ENCODE results near the gene BSN.

The BSN gene

GRCh38 chr3:49610666-49611280 lies 56.5 kb downstream of the BSN start:
- no peak for TF ChIP-seq FOXP2 (optimal IDR thresholded peaks at IDR 0.05; ENCODE audit: borderline replicate concordance, extremely low read depth, extremely low read length, insufficient read depth)
- no peak for TF ChIP-seq SIN3A (IDR thresholded peaks at IDR 0.05; ENCODE audit: borderline replicate concordance, insufficient read depth, low read length)
- no peak for TF ChIP-seq POLR2AphosphoS5 (IDR thresholded peaks at IDR 0.05; ENCODE audit: low read depth, low read length)
- no peak for TF ChIP-seq TAF1 (IDR thresholded peaks at IDR 0.05; ENCODE audit: borderline replicate concordance, insufficient read depth, low read length)
- TF ChIP-seq, protein P1, sequence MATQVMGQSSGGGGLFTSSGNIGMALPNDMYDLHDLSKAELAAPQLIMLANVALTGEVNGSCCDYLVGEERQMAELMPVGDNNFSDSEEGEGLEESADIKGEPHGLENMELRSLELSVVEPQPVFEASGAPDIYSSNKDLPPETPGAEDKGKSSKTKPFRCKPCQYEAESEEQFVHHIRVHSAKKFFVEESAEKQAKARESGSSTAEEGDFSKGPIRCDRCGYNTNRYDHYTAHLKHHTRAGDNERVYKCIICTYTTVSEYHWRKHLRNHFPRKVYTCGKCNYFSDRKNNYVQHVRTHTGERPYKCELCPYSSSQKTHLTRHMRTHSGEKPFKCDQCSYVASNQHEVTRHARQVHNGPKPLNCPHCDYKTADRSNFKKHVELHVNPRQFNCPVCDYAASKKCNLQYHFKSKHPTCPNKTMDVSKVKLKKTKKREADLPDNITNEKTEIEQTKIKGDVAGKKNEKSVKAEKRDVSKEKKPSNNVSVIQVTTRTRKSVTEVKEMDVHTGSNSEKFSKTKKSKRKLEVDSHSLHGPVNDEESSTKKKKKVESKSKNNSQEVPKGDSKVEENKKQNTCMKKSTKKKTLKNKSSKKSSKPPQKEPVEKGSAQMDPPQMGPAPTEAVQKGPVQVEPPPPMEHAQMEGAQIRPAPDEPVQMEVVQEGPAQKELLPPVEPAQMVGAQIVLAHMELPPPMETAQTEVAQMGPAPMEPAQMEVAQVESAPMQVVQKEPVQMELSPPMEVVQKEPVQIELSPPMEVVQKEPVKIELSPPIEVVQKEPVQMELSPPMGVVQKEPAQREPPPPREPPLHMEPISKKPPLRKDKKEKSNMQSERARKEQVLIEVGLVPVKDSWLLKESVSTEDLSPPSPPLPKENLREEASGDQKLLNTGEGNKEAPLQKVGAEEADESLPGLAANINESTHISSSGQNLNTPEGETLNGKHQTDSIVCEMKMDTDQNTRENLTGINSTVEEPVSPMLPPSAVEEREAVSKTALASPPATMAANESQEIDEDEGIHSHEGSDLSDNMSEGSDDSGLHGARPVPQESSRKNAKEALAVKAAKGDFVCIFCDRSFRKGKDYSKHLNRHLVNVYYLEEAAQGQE (IDR thresholded peaks at IDR 0.05; ENCODE audit: insufficient read depth in 1 of 2, low read depth in 2 of 2, low read length in 2 of 2) = no peak

DNA sequence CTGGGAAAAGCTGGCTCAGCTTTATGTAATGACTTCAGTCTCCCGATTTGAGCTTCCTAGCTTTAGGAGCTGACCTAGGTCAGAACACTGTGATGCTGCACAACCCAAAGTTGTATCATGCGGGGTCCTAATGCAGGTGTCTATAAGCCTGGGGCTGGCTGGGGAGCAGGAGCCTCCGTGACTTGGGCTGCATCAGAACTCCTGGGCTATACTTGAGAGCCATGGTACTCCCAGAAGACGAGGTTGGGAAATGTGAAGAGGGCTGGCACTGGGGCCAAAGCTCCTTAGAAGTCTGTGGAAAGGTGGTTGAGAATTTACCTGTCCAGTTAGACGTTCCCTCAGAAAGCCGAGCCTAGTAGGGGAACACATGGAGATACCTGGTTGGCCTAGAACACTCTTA lies 57.0 kb downstream of the BSN start:
- TF ChIP-seq FOXP2 (optimal IDR thresholded peaks at IDR 0.05; ENCODE audit: borderline replicate concordance, extremely low read depth, extremely low read length, insufficient read depth) (no peak), POLR2AphosphoS5 (IDR thresholded peaks at IDR 0.05; ENCODE audit: low read depth, low read length) (no peak), TAF1 (IDR thresholded peaks at IDR 0.05; ENCODE audit: borderline replicate concordance, insufficient read depth, low read length) (no peak), SIN3A (IDR thresholded peaks at IDR 0.05; ENCODE audit: borderline replicate concordance, insufficient read depth, low read length) (no peak)
- TF ChIP-seq, protein P1 (IDR thresholded peaks at IDR 0.05; ENCODE audit: insufficient read depth in 1 of 2, low read depth in 2 of 2, low read length in 2 of 2) = no peak

DNA sequence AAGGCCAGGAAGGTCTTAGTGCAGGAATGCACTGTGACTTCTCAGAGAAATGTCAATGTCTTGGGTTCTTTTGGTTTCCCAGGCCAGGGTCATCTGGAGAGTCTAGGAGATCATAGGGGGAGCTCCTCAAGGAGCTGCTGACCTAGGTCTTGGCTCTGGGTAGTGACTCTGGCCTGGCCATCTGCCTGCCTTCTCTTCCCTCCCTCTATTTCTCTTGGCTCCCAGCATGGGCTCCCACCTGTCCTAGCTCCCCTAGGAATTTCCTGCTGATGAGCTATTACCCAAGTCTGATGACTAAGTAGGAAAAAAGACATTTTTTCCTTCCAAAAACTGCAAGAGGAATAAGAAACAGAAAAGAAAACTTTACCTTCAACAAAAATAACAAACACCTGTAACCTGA lies 57.4 kb downstream of the BSN start:
- TF ChIP-seq, protein P1 (IDR thresholded peaks at IDR 0.05; ENCODE audit: insufficient read depth in 1 of 2, low read depth in 2 of 2, low read length in 2 of 2) = no peak
- no peak for TF ChIP-seq FOXP2 (optimal IDR thresholded peaks at IDR 0.05; ENCODE audit: borderline replicate concordance, extremely low read depth, extremely low read length, insufficient read depth)

DNA sequence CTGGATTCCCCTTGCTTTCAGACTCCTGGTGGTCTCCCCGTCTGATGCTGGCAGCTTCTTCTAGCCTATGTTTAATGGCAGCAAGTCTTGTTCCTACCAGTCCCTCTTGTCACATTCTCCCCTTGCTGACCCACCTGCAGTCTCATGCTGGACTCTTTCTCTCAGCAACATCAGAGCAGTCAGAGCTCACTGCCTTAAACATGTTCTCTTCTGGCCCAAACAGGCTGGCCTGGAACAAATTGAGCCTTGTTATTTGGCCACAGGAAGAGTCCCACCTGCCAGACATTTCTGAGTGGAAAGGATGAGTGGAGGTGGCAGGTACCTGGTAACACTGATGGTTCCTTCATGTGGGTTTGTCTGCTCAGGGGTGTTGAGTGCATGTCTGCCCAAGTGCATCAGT lies 60.7 kb downstream of the BSN start:
- TF ChIP-seq, protein P1 (IDR thresholded peaks at IDR 0.05; ENCODE audit: insufficient read depth in 1 of 2, low read depth in 2 of 2, low read length in 2 of 2) = no peak

GRCh38 chr3:49616061-49616460 lies 61.8 kb downstream of the BSN start:
- TF ChIP-seq TAF1 (IDR thresholded peaks at IDR 0.05; ENCODE audit: borderline replicate concordance, insufficient read depth, low read length) = no peak
- TF ChIP-seq, protein P1 (IDR thresholded peaks at IDR 0.05; ENCODE audit: insufficient read depth in 1 of 2, low read depth in 2 of 2, low read length in 2 of 2) = no peak
- TF ChIP-seq SIN3A (IDR thresholded peaks at IDR 0.05; ENCODE audit: borderline replicate concordance, insufficient read depth, low read length) = no peak
- TF ChIP-seq FOXP2 (optimal IDR thresholded peaks at IDR 0.05; ENCODE audit: borderline replicate concordance, extremely low read depth, extremely low read length, insufficient read depth) = no peak
- TF ChIP-seq POLR2AphosphoS5 (IDR thresholded peaks at IDR 0.05; ENCODE audit: low read depth, low read length) = no peak
